B cell (primary cell): ENCODE measurements around the gene TBC1D25. TPM values are rescaled to one million over a fixed set of nuclear protein-coding genes. Genes with fewer than 3 reads are reported as not detected.

Experiments
- ATAC-seq: fragments of 200-7000 bp; cut with Tn5 transposase; one replicate; pipeline ENCODE4 v1.10.0; 2021; ENCODE audit warnings: low read depth, mild to moderate bottlenecking, moderate number of reproducible peaks, moderate library complexity
- CTCF ChIA-PET: fragments of 350-600 bp; sonication (Branson Sonifier 250); formaldehyde crosslinking; loops from one replicate; lab custom pipeline; 2021; ENCODE audit warnings: antibody characterized with exemption, inconsistent platforms; lab: Charles Lee
- POLR2A ChIA-PET: fragments of 350-600 bp; sonication (Branson Sonifier 250); formaldehyde crosslinking; loops from one replicate; lab custom pipeline; 2021; ENCODE audit warnings: antibody characterized with exemption; lab: Charles Lee
- DNase-seq: peaks from one replicate; pipeline ENCODE4 v3.0.0; 2013
- H2AFZ ChIP-seq: 2 replicates; pipeline ENCODE4 v1.6.1; 2012; ENCODE audit warnings: mild to moderate bottlenecking, low read depth, low read length; ENCODE audit not compliant: insufficient read depth, poor library complexity, severe bottlenecking
- H3K27ac ChIP-seq, 2 donors: 1 replicate in 1 of 2; 2 replicates in 1 of 2; pipeline ENCODE4 v1.5.1; 2012 to 2013; ENCODE audit warnings: low read length in 2 of 2, mild to moderate bottlenecking in 2 of 2, moderate library complexity in 1 of 2
- H3K27me3 ChIP-seq, 4 experiments: fragments of 200-600 bp in 1 of 4; sonication (generic) in 1 of 4; replicated peaks in 1 of 4; 1 replicate in 2 of 4; 2 replicates in 2 of 4; pipeline versions ENCODE4 v1.6.1 to v1.7.0; 2013 to 2016; ENCODE audit warnings: low read length in 3 of 4, mild to moderate bottlenecking in 2 of 4, mixed read lengths in 1 of 4, moderate library complexity in 1 of 4; ENCODE audit not compliant: insufficient read depth in 4 of 4, control insufficient read depth in 3 of 4; ENCODE audit errors: control extremely low read depth in 1 of 4
- H3K36me3 ChIP-seq, 2 experiments: replicated peaks in 1 of 2; 1 replicate in 1 of 2; 2 replicates in 1 of 2; pipeline versions ENCODE4 v1.6.1 to v1.7.1; 2013; ENCODE audit warnings: low read length in 1 of 2; ENCODE audit not compliant: insufficient read depth in 2 of 2, control insufficient read depth in 1 of 2; ENCODE audit errors: control extremely low read depth in 1 of 2, extremely low read depth in 1 of 2
- H3K4me1 ChIP-seq, 2 donors: fragments of 200-600 bp in 1 of 2; sonication (generic) in 1 of 2; 1 replicate in 1 of 2; 2 replicates in 1 of 2; pipeline versions ENCODE4 v1.5.1 to v1.6.1; 2013 to 2017; ENCODE audit warnings: low read length in 2 of 2; ENCODE audit not compliant: control insufficient read depth in 2 of 2, insufficient read depth in 2 of 2
- H3K4me2 ChIP-seq: replicated peaks from 2 replicates; pipeline ENCODE3; 2012; ENCODE audit warnings: mild to moderate bottlenecking, low read depth, low read length; ENCODE audit not compliant: poor library complexity, severe bottlenecking
- H3K4me3 ChIP-seq, 5 experiments: fragments of 200-600 bp in 1 of 5; sonication (generic) in 1 of 5; 1 replicate in 3 of 5; 2 replicates in 2 of 5; pipeline versions ENCODE4 v1.5.1 to v1.7.0; 2011 to 2016; ENCODE audit warnings: low read length in 4 of 5, mild to moderate bottlenecking in 4 of 5, low read depth in 2 of 5, control low read depth in 1 of 5, moderate library complexity in 1 of 5; ENCODE audit not compliant: insufficient read depth in 1 of 5; ENCODE audit errors: control extremely low read depth in 1 of 5, extremely low read depth in 1 of 5
- H3K79me2 ChIP-seq: fragments of 200-600 bp; sonication (generic); one replicate; pipeline ENCODE4 v1.6.0; 2016; ENCODE audit warnings: low read length; ENCODE audit not compliant: control insufficient read depth, insufficient read depth
- H3K9ac ChIP-seq: fragments of 200-600 bp; sonication (generic); 2 replicates; pipeline ENCODE4 v1.6.1; 2017; ENCODE audit warnings: mild to moderate bottlenecking, low read length, moderate library complexity
- H3K9me3 ChIP-seq, 3 donors: one replicate each; pipeline versions ENCODE4 v1.6.1 to v1.7.1; 2013; ENCODE audit warnings: low read length in 2 of 3; ENCODE audit not compliant: control insufficient read depth in 2 of 3, insufficient read depth in 1 of 3; ENCODE audit errors: control extremely low read depth in 1 of 3
- H4K20me1 ChIP-seq: 2 replicates; pipeline ENCODE4 v1.6.0; 2012; ENCODE audit warnings: mild to moderate bottlenecking, low read length; ENCODE audit not compliant: insufficient read depth, control insufficient read depth, poor library complexity, severe bottlenecking
- H3K27ac Mint-ChIP-seq: one replicate; pipeline ENCODE4 v1.8.0; 2021; ENCODE audit warnings: mixed read lengths
- H3K27me3 Mint-ChIP-seq: one replicate; pipeline ENCODE4 v1.8.0; 2021; ENCODE audit warnings: mixed read lengths
- H3K4me1 Mint-ChIP-seq: one replicate; pipeline ENCODE4 v1.8.0; 2021; ENCODE audit warnings: mixed read lengths
- H3K4me3 Mint-ChIP-seq: one replicate; pipeline ENCODE4 v1.8.0; 2021; ENCODE audit warnings: mixed read lengths
- H3K9me3 Mint-ChIP-seq: one replicate; pipeline ENCODE4 v1.8.0; 2022; ENCODE audit warnings: mixed read lengths; ENCODE audit not compliant: insufficient read depth
- CTCF ChIP-seq: fragments of 200-600 bp; IDR thresholded peaks from one replicate; pipeline ENCODE4 v1.8.0; 2022; ENCODE audit warnings: antibody characterized with exemption, mild to moderate bottlenecking
- EZH2 ChIP-seq: IDR thresholded peaks from 2 replicates; pipeline ENCODE4 v1.6.1; 2012; ENCODE audit warnings: borderline replicate concordance, low read depth, mild to moderate bottlenecking, moderate library complexity, low read length; ENCODE audit not compliant: insufficient read depth, poor library complexity, severe bottlenecking
- WGBS: methylation state at CpG from one replicate; pipeline ENCODE4 v1.1.5; 2013; ENCODE audit warnings: missing lambda C conversion rate; ENCODE audit not compliant: insufficient coverage; 5-methylcytosine and 5-hydroxymethylcytosine counted together
- intact Hi-C: fragments of 100-400 bp; cut with micrococcal nuclease; formaldehyde crosslinking; loops from one replicate; pipeline ENCODE4 v1.10.0; 2022
- polyA plus RNA-seq: library from polyadenylated mRNA; depleted of rRNA; stranded (reverse); fragments of >200 nt; gene quantifications from 2 replicates; pipeline ENCODE4 v1.2.3, GENCODE V29; 2012
- total RNA-seq, 2 donors: library from RNA; stranded (reverse); fragments of 120-200 nt in 1 of 2; gene quantifications; 1 replicate in 1 of 2; 2 replicates in 1 of 2; pipeline versions ENCODE4 v1.2.3 to v1.2.4, GENCODE V29; 2013 to 2022

Gene TBC1D25
- total and polyA plus RNA-seq, 2 donors (not counting 1 experiment from before 2014, with no cell fraction given), result 24.6 to 31.5 TPM

- Histone ChIP-seq H3K4me3 (no peak overlapping the region), H4K20me1 (no peaks in the 10 kb centered on the region), H3K4me2 (no peak overlapping the region), H2AFZ (no peak overlapping the region), H3K36me3 (peaks cover 0 to 24% of the 10 kb centered on the region in 2 experiments), H3K4me1 (no peaks in the 10 kb centered on the region), H3K79me2 (no peaks in the 10 kb centered on the region), H3K9me3 (no peaks in the 10 kb centered on the region), H3K27ac (no peak overlapping the region), H3K27me3 (no peaks in the 10 kb centered on the region), H3K9ac (no peak overlapping the region)
- 97% methylated on average over 10 of the region's 14 CpGs for WGBS
- H3K4me3 Mint-ChIP-seq, result no peak overlapping the region
- H3K27ac Mint-ChIP-seq, result no peak overlapping the region
- POLR2A ChIA-PET, result no interaction called here
- no peak for DNase-seq
- no peak for ATAC-seq
- no peaks in the 10 kb centered on the region for H3K4me1 Mint-ChIP-seq
- no peaks in the 10 kb centered on the region for H3K9me3 Mint-ChIP-seq
- CTCF ChIA-PET, result no interaction called here
- TF ChIP-seq CTCF (no peak), EZH2 (no peak)
- no peaks in the 10 kb centered on the region for H3K27me3 Mint-ChIP-seq
- intact Hi-C loops, result no loop called here
These were observed 20.5 kb downstream of the TBC1D25 start for GRCh38 chrX:48560056-48560455.

- H2AFZ ChIP-seq, result no peak overlapping the region
- H3K27ac ChIP-seq, result no peak overlapping the region
- H3K4me1 ChIP-seq, result no peaks in the 10 kb centered on the region
- DNase-seq, result no peak
- no peaks in the 10 kb centered on the region for H3K27me3 Mint-ChIP-seq
- H3K79me2 ChIP-seq, result no peaks in the 10 kb centered on the region
- 100% methylated on average over 7 of the region's 12 CpGs for WGBS
- no peak overlapping the region for H3K27ac Mint-ChIP-seq
- H3K4me3 Mint-ChIP-seq, result no peak overlapping the region
- ChIA-PET POLR2A (no interaction called here), CTCF (no interaction called here)
- H3K9me3 ChIP-seq, result no peaks in the 10 kb centered on the region
- no peak for ATAC-seq
- no peak overlapping the region for H3K4me3 ChIP-seq
- peaks cover 0 to 22% of the 10 kb centered on the region in 2 experiments for H3K36me3 ChIP-seq
- no peaks in the 10 kb centered on the region for H3K4me1 Mint-ChIP-seq
- H4K20me1 ChIP-seq, result no peaks in the 10 kb centered on the region
- H3K9me3 Mint-ChIP-seq, result no peaks in the 10 kb centered on the region
- TF ChIP-seq EZH2, result no peak
- TF ChIP-seq CTCF, result no peak
- H3K4me2 ChIP-seq, result no peak overlapping the region
- no peaks in the 10 kb centered on the region for H3K27me3 ChIP-seq
- intact Hi-C loops, result no loop called here
- no peak overlapping the region for H3K9ac ChIP-seq
These were observed 21.2 kb downstream of the TBC1D25 start for GRCh38 chrX:48560681-48561080.
